HPDE6-E6E7 (cell line): ENCODE data around the gene FUT9.
"Not testable (repeated sequence)": the region's sequence is repeated elsewhere in the genome, so short reads cannot be mapped to it uniquely, and the experiment has no call there.

Source experiments
- DNase-seq: peaks from one replicate; pipeline ENCODE4 v3.0.0; 2011; ENCODE audit warnings: missing footprints; ENCODE audit errors: extremely low spot score

FUT9 gene

DNA sequence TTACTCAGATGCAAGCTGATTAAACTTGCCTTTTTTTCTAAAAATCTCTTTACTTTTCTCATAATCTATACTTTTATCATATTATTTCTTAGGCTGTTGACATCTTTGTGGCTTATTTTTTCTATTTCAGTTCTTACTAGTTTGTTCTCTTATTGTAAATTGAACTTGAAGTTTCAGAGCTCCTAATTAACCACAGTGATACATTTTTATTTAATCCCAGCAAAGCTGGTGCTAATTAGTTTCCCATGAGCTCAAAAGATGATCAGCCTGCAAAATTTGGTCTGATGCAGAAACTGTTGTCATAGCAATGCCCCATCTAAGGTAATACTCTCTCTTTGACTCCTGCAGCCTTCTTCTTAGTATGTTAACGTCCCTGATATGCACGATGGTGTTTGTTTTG, 170.3 kb downstream of the FUT9 start:
- DNase-seq: no peak

DNA sequence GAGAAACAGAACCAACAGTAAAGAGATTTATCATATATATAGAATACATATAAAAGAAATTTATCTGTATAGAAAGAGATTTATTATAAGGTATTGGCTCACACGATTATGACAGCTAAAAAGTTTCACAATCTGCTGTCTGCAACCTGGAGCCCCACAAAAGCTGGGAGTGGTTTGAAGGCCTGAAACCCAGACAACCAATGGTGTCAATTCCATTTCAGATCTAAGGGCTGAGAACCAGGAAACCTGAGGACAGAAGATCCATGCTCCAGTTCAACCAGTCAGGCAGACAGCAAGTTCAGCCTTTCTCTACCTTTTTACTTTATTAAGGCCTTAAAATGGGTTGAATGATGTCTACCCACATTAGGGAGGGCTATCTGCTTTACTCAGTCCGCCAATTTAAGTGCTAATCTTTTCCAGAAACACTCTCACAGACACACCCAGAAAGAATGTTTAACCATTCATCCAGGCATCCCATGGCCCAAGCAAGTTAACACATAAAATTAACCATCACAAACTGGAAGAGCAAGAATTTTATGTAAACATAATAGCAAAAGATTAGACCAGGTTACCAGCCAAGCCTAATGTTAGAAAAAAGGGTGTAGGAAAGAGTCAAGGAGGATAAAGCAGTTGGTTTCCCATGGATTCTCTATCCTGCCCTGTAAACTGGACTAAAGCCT, 170.9 kb downstream of the FUT9 start:
- DNase-seq: no peak

DNA sequence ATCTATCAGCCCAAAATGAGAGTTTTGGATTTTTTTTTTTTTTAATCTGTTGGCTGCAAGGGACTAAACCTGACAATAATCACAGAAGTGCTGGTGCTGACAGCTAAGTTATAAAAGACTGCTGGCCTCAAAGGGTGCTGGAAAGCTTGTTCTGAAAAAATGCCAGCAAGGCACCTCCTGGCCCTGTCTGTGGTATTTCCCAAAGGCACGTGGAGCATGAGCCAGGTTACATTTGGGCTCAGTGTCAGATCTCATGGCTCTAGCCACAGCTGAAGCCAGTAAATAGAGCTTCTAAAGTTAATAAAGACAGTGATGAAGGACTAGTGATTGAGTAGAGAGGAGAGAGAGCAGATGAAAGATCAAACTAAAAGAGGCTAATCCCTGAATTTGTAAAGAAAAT, 178.9 kb downstream of the FUT9 start:
- no peak for DNase-seq

DNA sequence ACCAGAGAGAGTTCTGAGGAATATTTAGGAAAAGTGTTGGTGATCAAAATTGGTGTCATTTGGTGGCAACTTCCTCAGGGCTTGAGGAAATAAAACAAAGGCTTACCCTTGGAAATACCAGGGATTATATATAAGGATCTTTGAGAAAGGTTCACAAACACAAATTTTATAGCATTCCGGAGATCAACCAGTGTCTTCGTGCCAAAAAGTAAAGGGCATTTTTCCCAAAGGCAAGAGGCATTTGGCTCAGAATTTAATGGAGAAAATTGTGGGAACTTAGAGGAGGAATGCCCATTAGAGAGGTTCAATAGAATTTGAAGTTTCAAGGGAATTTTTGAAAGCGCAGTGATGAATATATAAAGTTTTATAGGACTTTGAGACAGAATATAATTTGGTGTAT, 179.5 kb downstream of the FUT9 start:
- DNase-seq: no peak

DNA sequence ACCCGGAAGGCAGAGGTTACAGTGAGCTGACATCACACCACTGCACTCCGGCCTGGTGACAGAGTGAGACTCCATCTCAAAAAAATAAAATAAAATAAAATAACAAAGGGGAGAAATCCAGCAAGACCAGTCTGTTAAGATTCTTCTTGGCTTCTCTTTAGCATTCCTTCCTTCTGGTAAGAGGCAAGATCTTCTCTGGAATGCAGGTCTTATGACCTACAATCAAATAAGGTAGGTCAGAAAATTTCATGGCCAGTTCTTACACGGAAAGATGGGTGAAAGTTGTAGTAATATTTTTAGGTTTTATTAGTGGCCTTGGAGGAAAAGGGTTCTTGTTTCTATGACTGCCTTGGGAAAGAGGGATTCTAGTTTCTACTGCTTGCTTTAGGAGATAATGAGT, 180.9 kb downstream of the FUT9 start:
- no peak for DNase-seq

DNA sequence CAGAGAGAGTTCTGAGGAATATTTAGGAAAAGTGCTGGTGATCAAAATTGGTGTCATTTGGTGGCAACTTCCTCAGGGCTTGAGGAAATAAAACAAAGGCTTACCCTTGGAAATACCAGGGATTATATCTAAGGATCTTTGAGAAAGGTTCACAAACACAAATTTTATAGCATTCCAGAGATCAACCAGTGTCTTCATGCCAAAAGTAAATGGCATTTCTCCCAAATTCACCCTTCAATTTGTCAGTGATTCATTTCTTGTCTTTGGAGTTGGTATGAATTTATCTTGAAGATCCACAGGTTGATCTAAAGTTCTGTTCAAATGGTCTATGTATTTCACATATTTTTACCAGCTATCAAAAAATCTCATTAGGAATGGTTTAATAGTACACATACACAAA, 181.5 kb downstream of the FUT9 start:
- no peak for DNase-seq

- DNase-seq: no peak
Measured at GRCh38 chr6:96202571-96202970, 186.8 kb downstream of the FUT9 start.

DNA sequence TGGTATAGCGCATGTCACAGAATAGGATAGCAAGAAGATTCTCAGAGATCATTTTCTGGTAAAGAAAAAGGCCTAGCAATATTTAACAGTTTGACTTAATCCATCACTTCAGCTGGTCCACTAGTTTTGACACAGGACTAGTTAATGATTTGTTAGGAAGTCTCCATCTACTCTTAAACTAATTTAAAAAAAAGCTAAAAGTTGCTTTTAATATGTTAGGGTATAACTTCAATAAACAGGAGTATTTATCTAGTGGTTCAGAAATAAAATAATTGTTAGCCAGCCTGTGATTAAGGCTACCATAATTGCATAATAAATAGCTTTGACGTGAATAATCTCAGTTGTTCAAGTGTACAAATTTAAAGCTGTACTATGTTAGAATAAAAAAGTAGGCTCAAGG, 195.6 kb downstream of the FUT9 start:
- no peak for DNase-seq

GRCh38 chr6:96212066-96212465, 196.3 kb downstream of the FUT9 start:
- DNase-seq: no peak

DNA sequence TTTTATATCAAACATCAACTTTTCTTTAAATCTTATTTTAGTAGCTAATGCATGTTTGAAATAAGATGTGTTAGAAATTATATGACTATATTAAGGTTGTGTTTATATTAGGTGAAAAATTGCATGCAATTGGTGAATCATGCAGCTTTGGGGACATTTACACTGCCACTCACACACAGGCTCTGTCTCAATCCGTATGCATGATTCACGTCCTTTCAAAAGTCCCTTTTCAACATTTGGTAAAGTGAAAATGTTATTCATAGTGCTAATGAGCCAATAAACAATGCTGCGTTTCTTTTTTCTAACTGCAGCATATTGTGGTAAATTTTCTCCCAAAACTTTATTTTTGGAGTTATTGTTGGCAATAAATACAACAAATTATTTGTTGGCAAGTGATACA, 198.0 kb downstream of the FUT9 start:
- DNase-seq: no peak

- no peak for DNase-seq
Measured at GRCh38 chr6:96223695-96224094, 207.9 kb downstream of the FUT9 start.

GRCh38 chr6:96227135-96227534, 211.4 kb downstream of the FUT9 start:
- DNase-seq: no peak

DNA sequence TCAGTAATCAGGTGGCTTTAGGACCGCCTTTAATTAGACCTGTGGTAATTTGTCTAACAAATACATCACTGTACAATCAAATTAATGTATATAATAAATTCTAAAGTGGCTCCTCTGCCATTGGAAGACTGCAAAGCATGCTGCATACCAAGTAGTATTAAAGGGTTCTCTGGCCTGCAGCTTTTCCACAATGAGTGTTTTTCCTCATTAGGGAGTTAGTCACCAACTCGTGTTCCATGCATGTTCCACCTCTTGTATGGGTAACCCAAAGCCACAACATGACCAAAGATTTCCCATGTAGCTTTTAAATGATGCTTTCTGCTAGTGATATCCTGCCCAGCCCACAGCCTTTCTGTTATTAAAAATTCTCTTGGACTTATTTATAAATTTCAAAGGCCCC, 218.7 kb downstream of the FUT9 start:
- no peak for DNase-seq

DNA sequence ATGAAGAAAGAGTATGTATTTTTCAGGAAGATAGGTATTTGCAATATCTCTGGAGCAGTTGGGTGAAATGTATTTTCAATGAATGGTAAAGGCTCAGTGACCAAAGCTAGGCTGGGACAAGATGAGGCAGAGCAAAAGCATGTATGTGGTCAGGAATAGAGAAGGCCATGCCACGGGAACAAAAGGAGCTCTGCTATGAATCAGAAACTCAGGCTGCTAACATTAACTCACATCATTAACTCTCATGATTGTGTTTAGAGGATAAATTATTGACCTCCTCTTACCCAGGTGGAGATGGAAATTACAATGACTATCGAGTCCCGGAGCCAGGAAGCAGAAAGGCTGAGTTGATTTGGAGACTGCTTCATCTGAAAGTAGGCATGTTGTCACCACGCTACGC, 220.2 kb downstream of the FUT9 start:
- peak; percentile 1 for DNase-seq

DNA sequence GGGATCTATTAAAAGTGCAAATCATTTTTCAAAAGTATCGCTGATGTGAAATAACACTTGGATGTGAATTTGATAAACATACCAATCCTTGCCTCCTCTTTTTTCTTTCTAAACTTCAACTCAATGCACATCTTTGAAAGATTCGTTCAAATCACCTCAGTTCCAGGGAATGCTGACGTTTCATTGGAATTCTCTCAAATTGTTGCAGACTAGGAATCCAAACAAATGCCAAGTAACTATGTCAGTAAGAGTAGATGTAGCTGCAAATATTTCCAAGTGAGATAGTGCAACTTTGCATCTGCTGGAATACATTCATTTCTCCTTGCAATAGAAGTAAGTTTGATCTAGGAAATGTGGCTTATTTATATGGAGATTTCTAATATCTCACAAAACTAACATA, 220.7 kb downstream of the FUT9 start:
- DNase-seq: no peak

DNA sequence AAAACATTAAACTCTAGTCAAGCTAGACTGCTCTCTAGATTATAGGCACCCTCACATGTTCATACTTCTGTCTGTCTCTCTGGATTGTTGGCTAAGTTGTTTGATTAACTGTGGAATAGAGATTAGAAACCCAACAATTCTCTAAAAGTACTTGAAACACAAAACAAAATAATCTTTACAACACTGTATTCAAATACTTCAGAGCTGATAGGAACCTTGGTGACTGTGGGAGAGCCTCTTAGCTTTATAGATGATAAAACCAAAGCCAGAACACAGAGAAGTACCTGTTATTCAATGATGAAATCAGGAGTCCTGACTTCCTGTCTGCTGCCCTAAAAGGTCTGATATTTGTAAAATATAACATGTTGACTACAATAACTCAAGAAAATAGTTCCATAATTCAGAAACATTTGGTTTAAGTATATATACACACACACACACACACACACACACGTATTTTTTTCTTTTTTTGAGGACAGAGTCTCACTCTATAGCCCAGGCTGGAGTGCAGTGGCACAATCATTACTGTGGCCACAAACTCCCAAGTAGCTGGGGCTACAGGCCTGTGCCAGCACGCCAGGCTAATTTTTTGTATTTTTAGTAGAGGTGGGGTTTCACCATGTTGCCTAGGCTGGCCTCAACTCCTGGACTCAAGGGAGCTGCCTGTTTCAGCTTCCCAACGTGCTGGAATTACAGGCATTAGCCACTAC, 222.0 kb downstream of the FUT9 start:
- DNase-seq: no peak

GRCh38 chr6:96246563-96246962, 230.8 kb downstream of the FUT9 start:
- DNase-seq: no peak

GRCh38 chr6:96249755-96250154, 234.0 kb downstream of the FUT9 start:
- DNase-seq: no peak

DNA sequence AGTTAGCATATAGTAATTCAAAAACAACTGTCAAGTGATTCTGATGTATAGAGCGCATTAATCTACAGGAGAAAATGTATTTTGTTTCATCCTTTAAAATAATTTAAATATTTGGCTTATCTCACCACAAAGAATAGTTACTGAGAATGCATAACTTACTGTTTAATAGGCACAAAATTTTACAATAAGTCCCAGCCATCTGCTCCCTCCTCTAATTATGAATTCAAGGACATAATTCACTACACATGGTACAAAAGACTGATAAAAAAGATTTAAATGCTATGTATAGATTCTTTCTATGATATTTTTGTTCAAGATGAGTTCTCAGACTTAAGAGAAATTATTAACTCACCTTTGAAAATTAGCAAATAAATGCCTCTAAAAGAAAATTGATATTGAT, 242.0 kb downstream of the FUT9 start:
- DNase-seq: no peak

- DNase-seq: not testable (repeated sequence)
Measured at GRCh38 chr6:96260787-96261430, 245.1 kb downstream of the FUT9 start.
